Measurements from ENCODE around the gene CROCC2. TPM values are rescaled to one million over a fixed set of nuclear protein-coding genes. Genes with fewer than 3 reads are reported as not detected.

Gene CROCC2
- polyA plus RNA-seq, 2 of the 4 experiments (the other 2 are of a cell fraction), result not detected

- TF ChIP-seq ATOH8 (CRISPR knock-in tag; IDR thresholded peaks at IDR 0.05; ENCODE audit: low read depth), result no peak
Observed at GRCh38 chr2:240898108-240898730, 7.9 kb upstream of the CROCC2 start (continued).

- Histone ChIP-seq H3K9me3 (no peaks in the 10 kb centered on the region), H3K4me1 (peaks cover 15% of the 10 kb centered on the region), H3K4me3 (no peak overlapping the region), H3K27ac (no peak overlapping the region), H3K4me2 (no peak overlapping the region)
- no peak for FAIRE-seq
- DNase-seq (ENCODE audit: low read depth in 1 of 2, low spot score in 1 of 2), result no peak
- WGBS (ENCODE audit: missing lambda C conversion rate), result 82% methylated on average over 22 of the region's 23 CpGs
- ChIA-PET POLR2A (no interaction called here), CTCF (interaction anchor here (0.9 to 8.6 kb wide), 5 partner anchors 8 to 47 kb away, joined by 3 to 43 read pairs (median 5); no protein-coding TSS in a partner anchor)
- peak in 1 of 2 experiments; percentile 40; a peak in 3 of 6 replicates for ATAC-seq
- no peak for TF ChIP-seq ESRRA (IDR thresholded peaks at IDR 0.05; ENCODE audit: borderline replicate concordance, low read length)
Observed at GRCh38 chr2:240898731-240899467, 7.2 kb upstream of the CROCC2 start.

GRCh38 chr2:240899468-240899865 is 6.7 kb upstream of the CROCC2 start:
- DNase-seq (ENCODE audit: low read depth in 1 of 2, low spot score in 1 of 2) (no peak), ATAC-seq (no peak), FAIRE-seq (no peak)
- H3K4me1 ChIP-seq, result peaks cover 12% of the 10 kb centered on the region
- POLR2A ChIA-PET, result no interaction called here
- TF ChIP-seq FOXS1 (CRISPR knock-in tag; IDR thresholded peaks at IDR 0.05) (no peak), RCOR1 (IDR thresholded peaks at IDR 0.05; ENCODE audit: low read depth, low read length) (no peak), CTCF (IDR thresholded peaks at IDR 0.05) (no peak), GATA3 (IDR thresholded peaks at IDR 0.05; ENCODE audit: borderline replicate concordance) (no peak), HOXA7 (CRISPR knock-in tag; IDR thresholded peaks at IDR 0.05) (no peak), ESRRA (IDR thresholded peaks at IDR 0.05; ENCODE audit: borderline replicate concordance, low read length) (no peak), JUNB (IDR thresholded peaks at IDR 0.05) (no peak), NFE2L2 (conservative IDR thresholded peaks at IDR 0.05; ENCODE audit: low read length) (no peak), MAZ (IDR thresholded peaks at IDR 0.05; ENCODE audit: borderline replicate concordance, low read depth, low read length) (no peak), SMC3 (IDR thresholded peaks at IDR 0.05) (no peak), FOSL2 (IDR thresholded peaks at IDR 0.05) (no peak), FOSL2 (CRISPR knock-in tag; IDR thresholded peaks at IDR 0.05) (no peak), CHD4 (IDR thresholded peaks at IDR 0.05; ENCODE audit: borderline replicate concordance) (no peak), HOXB13 (CRISPR knock-in tag; IDR thresholded peaks at IDR 0.05; ENCODE audit: low read depth) (no peak), SREBF2 (IDR thresholded peaks at IDR 0.05) (no peak), PHF8 (IDR thresholded peaks at IDR 0.05; ENCODE audit: borderline replicate concordance, low read depth) (no peak), PBX3 (IDR thresholded peaks at IDR 0.05) (no peak), ZSCAN20 (CRISPR knock-in tag; IDR thresholded peaks at IDR 0.05) (no peak), EHF (CRISPR knock-in tag; IDR thresholded peaks at IDR 0.05) (no peak), BHLHE40 (IDR thresholded peaks at IDR 0.05; ENCODE audit: low read depth, low read length) (no peak)
- no peaks in the 10 kb centered on the region for H3K9me3 ChIP-seq
- H3K4me2 ChIP-seq, result no peak overlapping the region
- H3K27ac ChIP-seq, result no peak overlapping the region
- H3K4me3 ChIP-seq, result no peak overlapping the region
- WGBS (ENCODE audit: missing lambda C conversion rate), result 78% methylated on average over 9 of the region's 19 CpGs
- CTCF ChIA-PET, result interaction anchor here (0.9 to 8.6 kb wide), 3 partner anchors 9 to 32 kb away, joined by 3 to 43 read pairs (median 6); no protein-coding TSS in a partner anchor
